ENCODE data around the gene CBARP.

- no peak for TF ChIP-seq CTCF (IDR thresholded peaks at IDR 0.05)
- TF ChIP-seq POLR2A (IDR thresholded peaks at IDR 0.05), result no peak
These were observed 37.1 kb upstream of the CBARP start for GRCh38 chr19:1274852-1275259.
